Stimulated activated CD8-positive, alpha-beta memory T cell treated with anti-CD3 and anti-CD28 coated beads, Interleukin-15, amount 100 ng/mL, for 48 hours (primary cell): ENCODE measurements around the gene PRLH.

ENCODE experiments used
- DNase-seq, 2 donors: peaks; one replicate each; pipeline ENCODE4 v3.0.0-alpha.2; 2020; ENCODE audit warnings: low read depth in 2 of 2

PRLH gene, protein sequence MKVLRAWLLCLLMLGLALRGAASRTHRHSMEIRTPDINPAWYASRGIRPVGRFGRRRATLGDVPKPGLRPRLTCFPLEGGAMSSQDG

DNA sequence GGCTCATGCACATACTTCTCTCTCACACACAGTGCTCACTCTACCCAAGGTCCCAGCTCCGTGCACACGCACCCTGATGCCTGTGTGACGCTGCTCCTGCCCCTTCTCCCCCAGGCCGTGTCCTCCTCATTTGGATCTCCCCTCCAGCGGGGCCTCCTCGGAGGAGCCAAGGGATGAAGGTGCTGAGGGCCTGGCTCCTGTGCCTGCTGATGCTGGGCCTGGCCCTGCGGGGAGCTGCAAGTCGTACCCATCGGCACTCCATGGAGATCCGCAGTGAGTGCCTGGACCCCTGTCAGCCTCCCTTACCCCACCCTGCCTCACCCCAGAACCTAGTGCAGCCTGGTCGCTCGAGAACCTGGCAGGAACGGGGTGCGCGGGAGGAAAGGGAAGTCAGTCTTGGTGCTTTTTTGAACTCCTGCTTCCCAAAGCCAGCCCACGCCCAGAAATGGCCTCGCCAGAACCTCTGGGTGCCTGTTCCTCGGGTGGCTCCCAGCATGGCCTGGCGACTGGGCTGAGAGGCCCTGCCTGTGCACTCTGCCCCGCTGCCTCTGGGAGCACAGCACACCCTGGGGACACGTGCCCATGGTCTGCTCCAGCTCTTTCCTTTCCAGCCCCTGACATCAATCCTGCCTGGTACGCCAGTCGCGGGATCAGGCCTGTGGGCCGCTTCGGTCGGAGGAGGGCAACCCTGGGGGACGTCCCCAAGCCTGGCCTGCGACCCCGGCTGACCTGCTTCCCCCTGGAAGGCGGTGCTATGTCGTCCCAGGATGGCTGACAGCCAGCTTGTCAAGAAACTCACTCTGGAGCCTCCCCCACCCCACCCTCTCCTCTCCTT is at the start of gene PRLH:
Gene PRLH (plus strand): TSS at position 174 of the 835 bp plus-strand sequence. CDS start 0 bp downstream, at position 174.
- no peak for DNase-seq

DNA sequence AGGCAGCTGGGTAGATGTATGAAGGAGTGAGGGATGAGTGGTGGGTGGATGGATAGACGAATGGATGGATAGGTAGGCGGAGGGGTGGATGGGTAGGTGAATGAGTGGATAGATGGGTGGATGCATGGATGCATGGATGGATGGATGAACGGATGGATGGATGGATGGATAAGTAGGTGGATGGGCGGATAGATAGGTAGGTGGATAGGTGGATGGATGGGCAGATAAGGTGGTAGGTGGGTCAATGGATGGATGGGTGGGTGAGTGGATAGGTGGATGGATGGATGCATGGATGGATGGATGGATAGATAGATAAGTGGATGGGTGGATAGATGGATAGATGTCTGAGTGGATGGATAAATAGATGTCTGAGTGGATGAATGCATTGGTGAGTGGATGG is 49.2 kb upstream of the PRLH start:
- no peak for DNase-seq

DNA sequence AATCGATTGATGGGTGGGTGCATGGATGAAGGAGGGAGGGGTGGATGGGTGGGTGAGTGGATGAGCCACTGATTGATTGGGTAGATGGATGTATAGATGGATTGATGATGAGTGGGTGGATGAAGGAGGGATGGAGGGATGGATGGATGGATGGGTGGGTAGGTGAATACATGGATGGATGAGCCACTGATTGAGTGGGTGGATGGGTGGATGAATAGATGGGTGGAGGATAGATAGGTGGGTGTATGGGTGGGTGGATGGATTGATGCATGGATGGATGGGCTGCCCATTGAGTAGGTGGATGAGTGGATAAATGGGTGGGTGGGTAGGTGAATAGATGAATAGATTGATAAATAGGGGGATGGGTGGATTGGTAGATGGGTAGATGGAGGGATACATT is 48.4 kb upstream of the PRLH start:
- DNase-seq, result no peak

DNA sequence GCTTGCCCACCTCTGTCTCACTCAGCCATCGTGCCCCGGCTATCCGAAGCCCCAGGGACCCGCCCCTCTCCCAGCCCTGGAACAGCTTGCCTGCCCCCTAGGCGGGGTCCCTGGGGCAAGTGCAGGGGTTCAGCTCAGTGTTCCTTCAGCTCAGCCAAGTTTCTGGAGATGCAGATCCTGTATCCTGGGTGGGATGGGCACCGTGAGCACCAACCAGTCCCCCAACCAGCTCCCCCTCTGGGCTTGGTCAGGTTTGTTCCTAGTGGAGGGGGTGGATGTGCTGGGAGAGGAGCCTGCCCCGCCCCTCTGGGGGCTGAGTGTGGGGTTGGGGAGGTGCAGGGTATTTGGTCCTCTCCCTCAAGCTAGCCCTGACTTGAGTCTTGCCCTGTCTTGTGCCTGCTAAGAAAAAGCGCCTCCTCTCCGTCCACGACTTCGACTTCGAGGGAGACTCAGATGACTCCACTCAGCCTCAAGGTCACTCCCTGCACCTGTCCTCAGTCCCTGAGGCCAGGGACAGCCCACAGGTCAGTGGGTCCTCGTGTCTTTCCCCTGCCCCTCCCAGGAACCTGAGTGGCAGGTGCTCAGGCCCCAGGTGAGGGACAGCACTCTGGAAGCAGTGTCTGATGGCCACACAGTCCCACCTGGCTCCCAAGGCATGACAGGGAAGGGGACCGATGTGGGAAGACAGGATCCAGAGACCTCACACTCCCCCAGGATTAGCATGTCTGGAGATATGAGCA is 46.7 kb upstream of the PRLH start:
- no peak for DNase-seq

DNA sequence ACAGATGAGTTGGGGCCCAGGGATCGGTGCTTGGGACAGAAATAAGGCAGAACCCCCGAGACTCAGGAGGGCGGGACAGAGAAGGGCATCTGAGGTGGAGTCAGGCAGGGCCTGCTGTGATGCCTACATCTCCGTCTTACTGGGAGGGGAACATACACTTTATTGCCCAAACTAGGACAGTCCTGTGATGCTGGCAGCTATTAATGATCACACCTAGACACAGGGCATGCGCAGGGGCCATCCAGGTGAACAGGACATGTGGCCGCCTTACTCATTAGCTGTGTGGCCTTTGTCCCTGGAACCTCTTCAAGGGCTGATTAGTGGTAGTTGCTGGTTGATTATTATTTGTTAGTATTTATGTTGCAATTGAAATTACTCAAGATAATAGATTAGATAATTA is 46.1 kb upstream of the PRLH start:
- DNase-seq, result no peak

DNA sequence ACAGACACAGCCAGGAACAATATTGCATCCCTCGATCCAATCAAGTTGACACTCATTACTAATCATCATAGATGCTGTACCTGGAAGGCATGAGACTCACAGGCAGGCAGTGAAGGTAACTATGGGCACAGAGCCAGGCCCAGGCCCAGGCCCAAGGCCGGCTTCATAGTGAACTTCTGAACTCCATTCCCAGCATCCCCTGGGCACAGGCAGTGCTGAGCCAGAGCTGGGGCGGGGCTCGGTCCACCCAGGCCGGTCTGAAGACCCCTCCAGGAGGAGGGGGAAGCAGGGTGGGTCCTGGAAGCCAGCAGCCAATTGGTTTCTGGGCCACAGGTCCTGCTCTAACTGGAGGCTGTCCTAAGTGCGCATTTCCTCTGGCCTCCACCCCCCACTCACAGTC is 41.7 kb upstream of the PRLH start:
- no peak for DNase-seq

DNA sequence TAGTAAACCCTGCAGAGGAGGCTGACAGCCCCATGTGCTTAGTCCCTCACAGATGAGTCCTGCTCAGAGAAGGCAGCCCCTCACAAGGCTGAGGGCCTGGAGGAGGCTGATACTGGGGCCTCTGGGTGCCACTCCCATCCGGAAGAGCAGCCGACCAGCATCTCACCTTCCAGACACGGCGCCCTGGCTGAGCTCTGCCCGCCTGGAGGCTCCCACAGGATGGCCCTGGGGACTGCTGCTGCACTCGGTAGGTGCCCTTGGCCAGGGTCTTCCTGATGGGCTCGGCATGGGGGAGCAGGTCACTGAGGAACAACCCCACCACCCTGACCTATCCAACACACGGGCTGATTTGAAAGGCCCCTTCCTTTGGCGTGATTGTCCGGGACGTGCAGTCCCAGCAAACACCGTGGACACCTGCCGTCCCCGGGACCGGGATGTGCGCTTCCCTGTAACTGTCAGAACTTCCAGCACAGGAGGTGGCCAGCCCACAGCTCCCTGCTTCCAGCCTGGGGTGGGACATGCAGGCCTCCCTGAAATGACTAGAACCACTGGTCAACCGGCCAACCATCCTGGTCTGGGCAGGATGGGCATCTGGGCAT is 40.7 kb upstream of the PRLH start:
- no peak for DNase-seq

DNA sequence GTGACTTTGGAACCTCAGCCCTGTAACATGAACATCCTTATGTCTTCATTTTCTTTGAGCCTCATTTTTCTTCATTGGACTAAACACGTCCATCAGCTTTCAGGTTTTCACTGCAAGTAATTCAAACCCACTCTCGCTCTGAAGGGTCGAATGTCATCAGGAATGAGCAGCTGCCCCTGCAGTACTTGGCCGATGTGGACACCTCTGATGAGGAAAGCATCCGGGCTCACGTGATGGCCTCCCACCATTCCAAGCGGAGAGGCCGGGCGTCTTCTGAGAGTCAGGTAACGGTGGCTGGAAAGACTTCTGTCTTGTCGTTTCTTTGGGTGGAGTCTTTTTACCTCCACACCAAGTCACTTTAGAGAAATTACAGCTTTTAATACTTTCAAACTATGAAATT is 39.1 kb upstream of the PRLH start:
- no peak for DNase-seq

DNA sequence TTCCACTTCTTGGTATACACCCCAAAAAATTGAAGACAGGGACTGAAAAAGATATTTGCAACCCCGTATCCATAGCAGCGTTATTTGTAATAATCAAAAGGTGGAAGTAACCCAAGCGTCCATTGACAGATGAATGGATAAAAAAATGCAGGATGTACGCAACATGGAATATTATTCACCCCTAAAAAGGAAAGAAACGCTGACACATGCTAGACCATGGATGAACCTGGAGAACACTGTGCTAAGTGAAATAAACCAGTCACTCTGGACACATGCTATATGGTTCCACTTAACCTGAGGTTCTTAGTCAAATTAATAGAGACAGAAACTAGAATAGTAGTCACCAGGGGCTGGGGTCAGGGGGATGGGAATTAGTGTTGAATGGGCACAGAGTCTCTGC is 38.6 kb upstream of the PRLH start:
- DNase-seq, result no peak

DNA sequence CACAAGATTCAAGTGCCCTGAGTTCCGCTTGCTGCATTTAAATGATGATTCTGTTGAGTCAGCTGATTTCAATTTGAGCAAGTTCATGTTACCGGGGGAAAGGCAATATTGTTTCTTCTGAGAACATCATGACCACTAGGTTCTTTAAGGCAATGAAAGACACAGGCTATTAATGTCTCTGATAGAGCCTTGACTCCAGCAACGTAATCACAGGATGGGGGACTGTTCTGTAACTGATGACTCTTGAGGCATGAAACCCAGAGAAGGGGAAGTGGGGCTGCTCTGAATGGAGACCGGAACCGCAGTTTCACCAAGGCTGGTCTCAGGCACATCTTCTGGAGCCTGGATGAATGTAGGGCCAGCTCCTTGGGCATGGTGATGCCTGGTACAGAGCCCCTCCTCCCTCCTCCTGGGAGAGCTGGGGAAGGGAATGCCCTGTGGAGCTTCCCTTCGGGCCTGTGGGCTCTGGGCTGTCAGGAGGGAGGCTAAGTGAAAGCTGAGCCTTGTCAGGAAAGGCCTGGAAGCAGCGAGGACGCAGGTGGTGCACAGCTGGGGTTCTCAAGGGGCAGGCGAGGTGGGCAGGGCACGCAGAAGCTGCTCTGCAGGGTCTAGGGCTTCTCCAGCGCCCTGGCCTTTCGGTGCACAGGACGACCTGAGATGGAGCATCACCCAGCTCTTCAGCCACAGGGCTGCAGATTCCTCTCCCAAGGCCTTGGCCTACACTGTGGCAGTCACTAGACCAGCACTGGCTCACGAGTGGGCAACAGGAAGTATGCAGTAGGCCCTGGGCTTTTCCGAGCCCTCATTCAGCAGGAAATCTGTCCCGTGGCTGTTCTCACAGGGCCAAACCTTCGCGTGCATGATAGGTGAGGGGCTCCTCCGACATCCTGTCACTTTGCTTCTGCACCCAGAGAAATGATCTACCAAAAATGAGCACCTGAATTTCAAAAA is 36.6 kb upstream of the PRLH start:
- no peak for DNase-seq

DNA sequence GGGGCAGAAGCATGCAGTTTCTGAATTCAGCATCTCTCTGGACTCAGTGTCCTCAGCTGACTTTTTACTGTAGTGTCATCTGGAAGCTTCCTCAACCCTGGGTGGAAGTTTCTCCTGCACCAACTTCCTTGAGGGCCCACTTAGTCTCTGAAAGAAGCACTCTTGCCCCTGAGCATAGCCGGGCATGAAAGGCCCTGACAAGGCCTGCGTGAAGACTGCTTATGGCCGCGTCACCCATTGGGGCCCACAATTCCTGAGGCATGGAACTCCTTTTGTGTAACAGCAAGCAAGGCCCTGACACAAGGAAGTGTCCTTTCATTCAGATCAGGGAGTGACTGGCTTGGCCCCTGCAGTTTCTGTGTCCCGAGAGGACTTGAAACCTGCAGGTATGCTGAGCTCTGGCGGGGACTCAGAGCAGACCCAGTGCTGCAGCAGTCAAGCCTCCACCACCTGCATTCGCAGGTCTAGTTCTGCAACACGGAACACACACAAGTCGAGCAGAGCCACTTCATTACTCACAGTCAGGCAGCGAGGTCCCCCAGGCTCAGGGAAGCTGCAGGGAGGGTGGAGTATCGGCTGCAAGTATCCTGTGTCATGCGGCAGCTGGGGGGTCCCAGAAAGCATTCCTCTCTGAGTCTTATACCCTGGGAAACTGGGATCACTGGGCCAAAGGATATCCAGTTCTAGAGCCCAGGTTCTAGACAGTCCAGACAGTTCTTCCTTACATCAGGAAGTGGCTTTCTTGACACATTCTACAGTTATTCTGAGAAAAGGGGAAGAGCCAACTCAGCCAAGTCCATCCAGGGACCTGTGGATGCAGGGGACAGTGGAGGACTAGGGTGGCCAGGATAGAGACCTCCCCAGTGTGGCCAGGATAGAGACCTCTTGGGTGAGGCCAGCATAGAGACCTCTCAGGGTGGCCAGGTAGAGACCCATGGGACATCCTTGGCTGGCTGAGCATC is 35.6 kb upstream of the PRLH start:
- no peak for DNase-seq

DNA sequence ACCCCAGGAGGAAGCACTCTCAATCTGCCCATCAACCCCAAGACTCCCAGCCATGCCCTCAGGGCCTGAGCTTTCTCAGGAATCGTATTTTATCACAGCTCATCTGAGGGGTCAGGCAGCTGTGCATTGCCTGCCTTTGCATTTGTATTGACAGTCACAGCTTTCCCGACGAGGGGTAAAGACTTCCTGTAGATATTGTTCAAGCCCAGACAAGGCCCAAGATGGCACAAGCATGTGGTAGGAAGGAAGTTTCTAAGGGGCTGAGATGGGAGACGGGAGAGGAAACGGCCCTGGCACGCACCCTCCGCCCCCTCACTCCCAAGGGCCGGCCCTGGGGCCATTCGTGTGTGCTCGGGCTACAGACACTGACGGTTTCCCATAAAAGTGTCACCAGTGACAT is 34.2 kb upstream of the PRLH start:
- no peak for DNase-seq

DNA sequence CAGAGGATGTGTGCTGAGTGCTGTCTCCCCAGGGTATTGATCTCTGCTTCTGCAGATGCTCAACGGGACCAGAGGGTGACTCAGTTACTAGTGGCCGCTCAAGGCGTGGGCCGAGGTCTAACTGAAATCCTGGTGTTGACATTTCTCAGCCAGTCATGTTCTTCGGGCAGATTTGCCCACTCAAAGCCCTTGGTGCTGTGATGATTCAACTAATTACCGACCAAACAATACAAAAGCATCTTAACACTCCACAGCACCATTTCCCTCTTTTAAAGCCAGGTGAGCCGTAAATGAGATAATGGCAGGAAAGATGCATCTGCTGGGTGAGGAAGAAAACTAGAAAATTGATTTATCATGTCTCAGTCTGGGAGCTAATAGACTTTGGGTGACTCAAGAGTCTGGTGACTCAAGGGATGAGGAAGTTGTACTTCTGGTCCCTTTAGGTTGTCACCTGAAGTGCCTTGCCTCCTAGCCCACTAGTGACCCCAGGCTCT is 32.7 kb upstream of the PRLH start:
- DNase-seq, result no peak

DNA sequence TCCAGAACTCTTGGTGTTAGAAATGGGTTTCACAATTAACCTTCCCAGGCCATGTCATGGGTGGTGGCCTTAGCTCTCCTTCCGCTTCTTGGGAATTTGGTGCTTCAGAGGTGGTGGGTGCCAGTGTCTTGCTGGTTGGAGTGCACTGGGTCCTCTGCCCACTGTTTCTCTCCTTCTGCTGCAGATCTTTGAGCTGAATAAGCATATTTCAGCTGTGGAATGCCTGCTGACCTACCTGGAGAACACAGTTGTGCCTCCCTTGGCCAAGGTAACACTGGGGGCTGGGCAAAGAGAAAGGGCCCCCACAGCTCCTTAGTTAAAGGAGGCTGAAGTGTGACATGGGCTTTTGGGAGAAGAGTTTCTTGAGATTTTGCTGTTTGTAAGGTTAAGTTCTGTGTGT is 32.0 kb upstream of the PRLH start:
- DNase-seq, result no peak

DNA sequence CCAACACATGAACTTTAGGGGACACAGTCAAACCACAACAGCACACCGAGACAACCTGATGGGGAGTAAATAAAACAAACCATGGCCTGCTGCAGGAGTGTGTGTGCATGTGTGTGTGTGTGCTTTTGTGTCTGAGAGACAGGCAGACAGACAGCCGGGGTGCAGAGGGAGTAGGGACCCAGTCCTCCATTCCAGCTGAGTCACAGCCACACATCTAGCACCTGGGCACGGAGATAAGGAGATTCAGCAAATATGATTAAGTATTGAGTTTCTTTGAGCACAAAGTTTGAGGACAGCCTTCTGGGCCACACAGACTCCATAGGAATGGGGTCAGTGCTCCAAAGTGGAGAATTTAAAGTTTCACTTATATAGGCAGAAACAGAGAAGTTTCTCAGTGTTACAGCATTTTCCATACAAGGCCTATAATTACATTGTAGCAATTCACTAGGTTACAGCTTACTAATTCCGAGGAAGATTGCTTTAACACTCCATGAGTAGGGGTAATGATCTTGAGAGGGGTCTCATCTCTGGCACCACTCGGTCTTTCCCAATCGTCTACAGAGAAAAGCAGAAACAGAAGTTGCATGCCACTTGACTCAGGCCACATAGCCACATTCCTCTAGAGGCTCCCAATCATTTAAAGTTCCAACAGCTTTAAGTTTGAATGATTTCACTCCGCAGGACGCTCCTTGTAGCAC is 30.8 kb upstream of the PRLH start:
- DNase-seq, result no peak

DNA sequence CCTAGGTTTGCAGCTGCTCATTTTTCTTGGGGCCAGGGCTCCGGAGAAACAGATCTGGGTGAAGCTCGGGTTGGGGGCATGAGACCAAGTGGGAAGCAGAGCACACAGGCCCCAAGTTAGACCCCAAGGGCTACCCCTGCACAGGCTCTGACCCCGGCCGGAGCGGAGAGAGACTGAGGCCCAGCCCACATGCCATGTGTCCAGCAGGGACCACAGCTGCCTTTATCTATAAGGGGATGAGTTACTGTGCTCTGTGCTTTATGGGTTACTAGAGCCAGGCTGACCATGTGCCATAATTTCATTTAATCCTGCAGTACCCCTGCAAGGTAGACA is 30.3 kb upstream of the PRLH start:
- DNase-seq, result no peak

DNA sequence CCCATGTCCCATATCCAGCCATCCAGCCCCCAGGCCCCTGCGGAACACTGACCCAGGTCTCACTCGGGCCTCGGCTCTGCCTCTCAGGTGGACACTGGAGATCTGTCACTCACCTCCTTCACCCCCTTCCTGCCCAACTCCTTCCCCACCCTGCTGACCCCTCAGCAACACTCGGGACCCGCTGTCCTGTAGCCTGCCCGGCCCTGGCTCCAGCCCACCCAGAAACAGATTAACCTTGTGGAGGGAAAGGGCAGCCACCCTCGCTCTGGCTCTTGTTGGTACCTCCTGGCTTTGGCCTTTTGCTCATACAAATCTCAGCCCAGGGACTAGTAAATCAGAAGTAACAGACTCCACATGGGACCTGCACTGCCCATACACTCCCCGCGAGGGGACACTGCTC is 29.8 kb upstream of the PRLH start:
- no peak for DNase-seq

DNA sequence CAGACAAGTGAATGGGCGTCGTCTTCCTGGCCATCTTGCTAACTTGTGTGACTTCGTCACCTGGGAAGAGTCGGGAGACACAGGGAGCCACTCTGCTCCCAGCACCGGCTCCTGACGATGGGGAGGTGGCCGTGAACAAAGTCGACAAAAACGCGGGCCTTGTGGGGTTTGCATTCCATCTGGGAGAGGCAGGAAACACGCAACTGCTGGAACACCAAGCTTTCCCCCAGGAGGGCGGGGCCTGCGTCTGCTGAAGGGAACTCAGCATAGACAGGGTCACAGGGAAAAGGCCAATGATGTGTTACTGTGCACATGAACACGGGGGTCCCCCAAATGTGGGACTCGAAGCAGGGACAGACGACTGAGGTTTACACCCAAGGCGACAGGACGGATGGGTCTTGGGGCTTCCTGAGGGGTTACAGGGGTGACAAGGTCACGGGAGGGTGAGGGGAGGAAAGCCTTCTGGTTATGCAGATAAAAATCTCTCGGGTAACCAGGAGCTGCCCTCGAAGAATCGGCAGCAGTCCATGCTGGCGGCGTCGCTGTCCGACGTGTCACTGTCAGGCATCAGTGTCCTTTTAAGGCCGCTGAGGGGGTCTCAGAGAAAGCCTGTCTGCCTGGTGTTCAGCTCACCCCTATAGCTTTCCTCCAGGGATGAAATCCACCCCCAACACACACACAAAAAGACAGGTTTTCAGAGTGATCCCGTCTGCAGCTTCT is 28.2 kb upstream of the PRLH start:
- DNase-seq, result no peak

DNA sequence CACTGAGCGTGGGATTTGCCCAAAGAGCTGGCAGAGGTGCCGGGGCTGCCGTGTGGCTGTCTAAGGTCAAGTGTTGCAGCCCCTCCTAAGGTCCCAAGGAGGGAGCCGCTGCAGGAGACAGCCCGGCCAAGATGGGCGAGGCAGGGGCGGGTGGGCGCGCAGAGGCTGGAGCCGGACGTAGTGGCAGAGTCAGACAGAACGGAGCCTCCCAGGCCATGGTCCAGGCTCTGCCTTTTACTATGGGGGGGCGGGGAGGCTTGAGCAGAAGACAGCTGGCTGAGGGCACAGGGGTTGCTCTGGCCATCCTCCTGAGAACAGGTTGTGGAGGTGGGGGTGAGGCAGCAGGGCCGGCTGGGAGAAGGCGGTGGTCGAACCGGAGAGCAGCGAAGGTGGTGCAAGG is 27.5 kb upstream of the PRLH start:
- DNase-seq, result no peak
